Activated CD4-positive, alpha-beta T cell treated with anti-CD3 and anti-CD28 coated beads, Interleukin-2, amount 50 U/mL, for 4 hours (primary cell): ENCODE results near the gene PEX14.

ENCODE experiments used
- DNase-seq, 2 experiments: peaks; one replicate each; pipeline ENCODE4 v3.0.0-alpha.2; 2020

PEX14 gene

GRCh38 chr1:10521537-10522157, 46.9 kb downstream of the PEX14 start:
- no peak for DNase-seq

- no peak for DNase-seq
These were observed 47.6 kb downstream of the PEX14 start for GRCh38 chr1:10522322-10522860.

- no peak for DNase-seq
These were observed 50.5 kb downstream of the PEX14 start for GRCh38 chr1:10525208-10525607.

GRCh38 chr1:10528066-10529014, 53.6 kb downstream of the PEX14 start:
- no peak for DNase-seq

- DNase-seq = no peak
These were observed 54.3 kb downstream of the PEX14 start for GRCh38 chr1:10529091-10529490.

GRCh38 chr1:10529765-10530164, 55.0 kb downstream of the PEX14 start:
- DNase-seq = no peak

- no peak for DNase-seq
These were observed 55.6 kb downstream of the PEX14 start for GRCh38 chr1:10530281-10530740.

GRCh38 chr1:10530756-10531495, 56.2 kb downstream of the PEX14 start:
- no peak for DNase-seq

- no peak for DNase-seq
These were observed 57.6 kb downstream of the PEX14 start for GRCh38 chr1:10532362-10532761.

GRCh38 chr1:10534519-10534918, 59.8 kb downstream of the PEX14 start:
- no peak for DNase-seq

- no peak for DNase-seq
These were observed 61.5 kb downstream of the PEX14 start for GRCh38 chr1:10536133-10536770.

GRCh38 chr1:10537082-10537766, 62.5 kb downstream of the PEX14 start:
- no peak for DNase-seq

- DNase-seq = no peak
These were observed 64.1 kb downstream of the PEX14 start for GRCh38 chr1:10538646-10539355.

- no peak for DNase-seq
These were observed 64.8 kb downstream of the PEX14 start for GRCh38 chr1:10539411-10540043.

- no peak for DNase-seq
These were observed 65.7 kb downstream of the PEX14 start for GRCh38 chr1:10540277-10541005.

- DNase-seq = no peak
These were observed 66.5 kb downstream of the PEX14 start for GRCh38 chr1:10541286-10541685.

GRCh38 chr1:10544239-10544638, 69.5 kb downstream of the PEX14 start:
- no peak for DNase-seq

GRCh38 chr1:10546896-10547295, 72.1 kb downstream of the PEX14 start:
- DNase-seq = no peak

GRCh38 chr1:10549904-10550664, 75.3 kb downstream of the PEX14 start:
- no peak for DNase-seq
